ENCODE data around the gene SYNE4. TPM values are rescaled to one million over a fixed set of nuclear protein-coding genes. Genes with fewer than 3 reads are reported as not detected.

SYNE4 gene
- total RNA-seq, 2 experiments from 2014 or later, result 1.6 TPM

DNA sequence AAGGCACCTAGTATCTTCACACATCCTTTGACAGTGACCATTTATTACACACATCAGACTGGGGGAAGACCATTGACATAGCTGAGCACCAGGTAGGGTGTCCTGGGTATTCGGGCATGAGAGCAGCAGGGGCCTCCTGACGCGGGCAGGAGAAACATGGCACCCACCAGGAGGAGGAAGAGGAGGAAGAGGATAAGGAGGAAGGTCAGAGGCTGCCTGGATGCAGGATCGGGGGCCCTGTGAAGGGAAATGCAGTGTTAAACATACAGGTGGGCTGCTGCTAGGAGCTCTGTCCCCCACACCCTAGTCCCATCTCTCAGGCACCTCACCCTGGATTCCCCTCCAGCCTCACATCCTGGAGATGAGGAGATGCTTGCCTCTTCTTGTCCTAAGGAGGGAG, 5.3 kb downstream of the SYNE4 start:
- Histone ChIP-seq H3K4me1 (ENCODE audit: insufficient read depth, low read length) (peaks cover 12% of the 10 kb centered on the region), H3K27ac (ENCODE audit: low read depth in 1 of 2, low read length in 2 of 2) (no peak overlapping the region), H3K36me3 (ENCODE audit: insufficient read depth, low read length) (peaks cover 7% of the 10 kb centered on the region), H3K9me3 (ENCODE audit: control insufficient read depth in 1 of 2, insufficient read depth in 1 of 2, low read length in 2 of 2) (no peaks in the 10 kb centered on the region), H3K4me3 (ENCODE audit: low read length) (no peak overlapping the region), H3K27me3 (ENCODE audit: control insufficient read depth in 1 of 2, insufficient read depth in 2 of 2, low read length in 2 of 2) (no peaks in the 10 kb centered on the region)
- DNase-seq (no peak), ATAC-seq (ENCODE audit: poor library complexity) (no peak)
- Mint-ChIP-seq H3K27me3 (no peaks in the 10 kb centered on the region), H3K27ac (no peak overlapping the region), H3K36me3 (ENCODE audit: low read depth) (peaks cover 23% of the 10 kb centered on the region), H3K9me3 (no peaks in the 10 kb centered on the region), H3K4me1 (ENCODE audit: low read depth) (peaks cover 12% of the 10 kb centered on the region), H3K4me3 (no peak overlapping the region)
- ChIA-PET POLR2A (interaction anchor here (0.6 kb wide), 1 partner anchor 20 kb away, joined by 4 read pairs; no protein-coding TSS in a partner anchor), CTCF (no interaction called here)
- TF ChIP-seq, protein P1, sequence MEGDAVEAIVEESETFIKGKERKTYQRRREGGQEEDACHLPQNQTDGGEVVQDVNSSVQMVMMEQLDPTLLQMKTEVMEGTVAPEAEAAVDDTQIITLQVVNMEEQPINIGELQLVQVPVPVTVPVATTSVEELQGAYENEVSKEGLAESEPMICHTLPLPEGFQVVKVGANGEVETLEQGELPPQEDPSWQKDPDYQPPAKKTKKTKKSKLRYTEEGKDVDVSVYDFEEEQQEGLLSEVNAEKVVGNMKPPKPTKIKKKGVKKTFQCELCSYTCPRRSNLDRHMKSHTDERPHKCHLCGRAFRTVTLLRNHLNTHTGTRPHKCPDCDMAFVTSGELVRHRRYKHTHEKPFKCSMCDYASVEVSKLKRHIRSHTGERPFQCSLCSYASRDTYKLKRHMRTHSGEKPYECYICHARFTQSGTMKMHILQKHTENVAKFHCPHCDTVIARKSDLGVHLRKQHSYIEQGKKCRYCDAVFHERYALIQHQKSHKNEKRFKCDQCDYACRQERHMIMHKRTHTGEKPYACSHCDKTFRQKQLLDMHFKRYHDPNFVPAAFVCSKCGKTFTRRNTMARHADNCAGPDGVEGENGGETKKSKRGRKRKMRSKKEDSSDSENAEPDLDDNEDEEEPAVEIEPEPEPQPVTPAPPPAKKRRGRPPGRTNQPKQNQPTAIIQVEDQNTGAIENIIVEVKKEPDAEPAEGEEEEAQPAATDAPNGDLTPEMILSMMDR (IDR thresholded peaks at IDR 0.05), result no peak
- intact Hi-C loops (cut with DNase I, micrococcal nuclease), result no loop called here

DNA sequence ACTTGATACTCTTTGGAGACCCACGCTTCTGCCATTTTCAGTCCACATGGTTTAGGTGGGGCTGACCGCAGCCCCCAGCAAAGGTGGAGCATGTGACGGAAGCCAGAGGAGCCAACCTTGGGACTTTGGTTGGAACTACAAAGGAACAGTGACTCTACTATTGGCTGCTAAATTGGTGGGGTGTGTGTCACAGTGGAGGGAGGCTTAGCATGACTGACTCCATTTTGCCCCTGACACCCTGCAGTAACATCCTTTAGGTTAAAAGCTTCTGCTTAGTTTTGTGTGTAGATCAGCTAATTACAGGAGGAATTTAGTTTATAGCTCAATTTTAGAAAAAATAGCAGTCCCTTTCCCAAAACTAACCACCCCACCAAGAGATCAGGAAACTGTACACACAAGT, 7.0 kb downstream of the SYNE4 start:
- Histone ChIP-seq H3K27ac (ENCODE audit: low read depth in 1 of 2, low read length in 2 of 2) (no peak overlapping the region), H3K4me1 (ENCODE audit: insufficient read depth, low read length) (peaks cover 21% of the 10 kb centered on the region), H3K9me3 (ENCODE audit: control insufficient read depth in 1 of 2, insufficient read depth in 1 of 2, low read length in 2 of 2) (no peaks in the 10 kb centered on the region), H3K4me3 (ENCODE audit: low read length) (no peak overlapping the region), H3K27me3 (ENCODE audit: control insufficient read depth in 1 of 2, insufficient read depth in 2 of 2, low read length in 2 of 2) (no peaks in the 10 kb centered on the region), H3K36me3 (ENCODE audit: insufficient read depth, low read length) (peaks cover 15% of the 10 kb centered on the region)
- intact Hi-C loops (cut with DNase I, micrococcal nuclease), result no loop called here
- Mint-ChIP-seq H3K4me3 (no peak overlapping the region), H3K36me3 (ENCODE audit: low read depth) (peaks cover 33% of the 10 kb centered on the region), H3K27me3 (no peaks in the 10 kb centered on the region), H3K27ac (no peak overlapping the region), H3K9me3 (no peaks in the 10 kb centered on the region), H3K4me1 (ENCODE audit: low read depth) (peaks cover 24% of the 10 kb centered on the region)
- ATAC-seq (ENCODE audit: poor library complexity) (no peak), DNase-seq (no peak)
- CTCF ChIA-PET, result no interaction called here
- POLR2A ChIA-PET, result interaction anchor here (0.6 kb wide), 1 partner anchor 71 kb away, joined by 3 read pairs; no protein-coding TSS in a partner anchor
- TF ChIP-seq, protein P1 (IDR thresholded peaks at IDR 0.05), result no peak

DNA sequence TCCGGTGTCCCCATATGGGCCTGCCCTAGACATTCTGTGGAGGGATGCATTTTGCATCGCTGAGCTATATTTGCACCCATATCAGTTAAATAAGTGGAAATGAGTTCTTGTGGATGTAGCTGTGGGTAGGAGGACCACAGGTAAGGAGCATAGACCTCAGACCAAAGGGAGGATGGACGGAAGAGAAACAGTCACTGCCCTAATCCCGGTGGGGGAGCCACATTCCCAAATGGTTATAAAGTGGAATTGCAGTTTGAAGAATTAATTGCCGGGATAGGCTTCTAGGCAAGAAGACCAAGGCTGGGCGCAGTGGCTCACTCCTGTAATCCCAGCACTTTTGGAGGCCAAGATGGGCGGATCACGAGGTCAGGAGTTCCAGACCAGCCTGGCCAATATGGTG, 11.8 kb downstream of the SYNE4 start:
- Mint-ChIP-seq H3K36me3 (ENCODE audit: low read depth) (peaks cover 33% of the 10 kb centered on the region), H3K9me3 (no peaks in the 10 kb centered on the region), H3K27me3 (no peaks in the 10 kb centered on the region), H3K27ac (peak overlapping the region; percentile 78), H3K4me1 (ENCODE audit: low read depth) (peaks cover 41% of the 10 kb centered on the region), H3K4me3 (peak overlapping the region; percentile 87)
- Histone ChIP-seq H3K9me3 (ENCODE audit: control insufficient read depth in 1 of 2, insufficient read depth in 1 of 2, low read length in 2 of 2) (no peaks in the 10 kb centered on the region), H3K36me3 (ENCODE audit: insufficient read depth, low read length) (peaks cover 15% of the 10 kb centered on the region), H3K4me3 (ENCODE audit: low read length) (no peak overlapping the region), H3K27me3 (ENCODE audit: control insufficient read depth in 1 of 2, insufficient read depth in 2 of 2, low read length in 2 of 2) (no peaks in the 10 kb centered on the region), H3K4me1 (ENCODE audit: insufficient read depth, low read length) (peaks cover 45% of the 10 kb centered on the region), H3K27ac (ENCODE audit: low read depth in 1 of 2, low read length in 2 of 2) (no peak overlapping the region)
- intact Hi-C loops (cut with DNase I, micrococcal nuclease), result loop anchor here in 1 of 2 experiments (5.0 kb wide), 2 partner anchors 56 to 116 kb away; partner anchors contain the start of genes OVOL3, POLR2I, THAP8 and WDR62
- POLR2A ChIA-PET, result interaction anchor here (0.9 to 3.1 kb wide), 4 partner anchors 12 to 118 kb away, joined by 3 to 13 read pairs (median 3); partner anchors contain the start of genes ALKBH6, POLR2I, SYNE4 and TBCB
- ATAC-seq (ENCODE audit: poor library complexity) (no peak), DNase-seq (no peak)
- CTCF ChIA-PET, result interaction anchor here (0.6 kb wide), 1 partner anchor 38 kb away, joined by 3 read pairs; no protein-coding TSS in a partner anchor
- TF ChIP-seq, protein P1 (IDR thresholded peaks at IDR 0.05), result no peak

All from CD4-positive, alpha-beta T cell (primary cell).